Endothelial cell of umbilical vein (primary cell): ENCODE results near the gene XRCC4. TPM values are rescaled to one million over a fixed set of nuclear protein-coding genes. Genes with fewer than 3 reads are reported as not detected.

ENCODE experiments used
- BruUV-seq: library from RNA; stranded (reverse); fragments of 400-500 nt; replicated peaks from 2 replicates; lab custom pipeline; 2021; lab: Mats Ljungman, UMichigan
- CTCF ChIA-PET: fragments of 300-600, 350-600 bp; sonication (Branson Sonifier 250); formaldehyde crosslinking; loops from one replicate; lab custom pipeline; 2021; ENCODE audit warnings: antibody characterized with exemption, inconsistent platforms; lab: Charles Lee
- POLR2A ChIA-PET: fragments of 300-600, 350-600 bp; sonication (Branson Sonifier 250); formaldehyde crosslinking; loops from one replicate; lab custom pipeline; 2021; ENCODE audit warnings: antibody characterized with exemption, inconsistent platforms; lab: Charles Lee
- DNase-seq: peaks from one replicate; pipeline ENCODE4 v3.0.0-alpha.2; 2011; ENCODE audit warnings: low read depth, low spot score
- FAIRE-seq: peaks from 2 replicates; lab custom pipeline; 2011; peaks lifted over from hg19 to GRCh38; lab: Jason Lieb, UNC
- H2AFZ ChIP-seq: 2 replicates; pipeline ENCODE4 v1.6.0; 2012; ENCODE audit warnings: low read depth, low read length, control low read depth, inconsistent platforms
- H3K27ac ChIP-seq: 2 replicates; pipeline ENCODE4 v1.5.1; 2011; ENCODE audit warnings: low read depth, mild to moderate bottlenecking, control low read depth, low read length, moderate library complexity; ENCODE audit not compliant: insufficient read depth
- H3K27me3 ChIP-seq, 2 experiments: 2 replicates each; pipeline versions ENCODE4 v1.6.0 to v1.6.1; 2011; ENCODE audit warnings: low read length in 2 of 2, mixed read lengths in 1 of 2; ENCODE audit not compliant: control insufficient read depth in 2 of 2, insufficient read depth in 2 of 2
- H3K36me3 ChIP-seq, 2 experiments: 2 replicates in 1 of 2; 3 replicates in 1 of 2; pipeline ENCODE4 v1.5.1; 2011; ENCODE audit warnings: low read length in 2 of 2, mild to moderate bottlenecking in 1 of 2, moderate library complexity in 1 of 2; ENCODE audit not compliant: control insufficient read depth in 2 of 2, insufficient read depth in 2 of 2; ENCODE audit errors: extremely low read depth in 1 of 2
- H3K4me1 ChIP-seq: 3 replicates; pipeline ENCODE4 v1.5.1; 2011; ENCODE audit warnings: mild to moderate bottlenecking, low read length; ENCODE audit not compliant: control insufficient read depth, insufficient read depth; ENCODE audit errors: extremely low read depth
- H3K4me2 ChIP-seq: 2 replicates; pipeline ENCODE4 v1.6.1; 2011; ENCODE audit warnings: low read length, control low read depth, mixed read lengths; ENCODE audit not compliant: insufficient read depth
- H3K4me3 ChIP-seq, 3 experiments: fragments of 200-600 bp in 1 of 3; sonication (generic), shearing (Covaris generic) in 1 of 3; replicated peaks in 1 of 3; 2 replicates each; pipeline ENCODE4 v1.5.1; 2011 to 2016; ENCODE audit warnings: control low read depth in 3 of 3, low read length in 3 of 3, mild to moderate bottlenecking in 2 of 3, inconsistent platforms in 1 of 3, low read depth in 1 of 3, moderate library complexity in 1 of 3; ENCODE audit not compliant: insufficient read depth in 1 of 3
- H3K79me2 ChIP-seq: 2 replicates; pipeline ENCODE4 v1.6.0; 2012; ENCODE audit warnings: low read length, inconsistent platforms; ENCODE audit not compliant: control insufficient read depth, insufficient read depth
- H3K9ac ChIP-seq: replicated peaks from 2 replicates; pipeline ENCODE3; 2011; ENCODE audit warnings: low read length, control low read depth; ENCODE audit not compliant: insufficient read depth; ENCODE audit errors: extremely low read depth
- H3K9me1 ChIP-seq: replicated peaks from 3 replicates; pipeline ENCODE4 v1.6.0; 2011; ENCODE audit warnings: mild to moderate bottlenecking, low read length; ENCODE audit not compliant: control insufficient read depth, insufficient read depth; ENCODE audit errors: extremely low read depth
- H3K9me3 ChIP-seq: replicated peaks from 2 replicates; pipeline ENCODE4 v1.5.1; 2012; ENCODE audit warnings: low read length, inconsistent platforms; ENCODE audit not compliant: control insufficient read depth, insufficient read depth
- H4K20me1 ChIP-seq: replicated peaks from 2 replicates; pipeline ENCODE3; 2011; ENCODE audit warnings: mild to moderate bottlenecking, low read length; ENCODE audit not compliant: control insufficient read depth, insufficient read depth; ENCODE audit errors: extremely low read depth
- EZH2 ChIP-seq: IDR thresholded peaks from 2 replicates; pipeline ENCODE4 v1.6.1; 2012; ENCODE audit warnings: borderline replicate concordance, low read depth, mild to moderate bottlenecking, moderate library complexity, low read length, inconsistent platforms; ENCODE audit not compliant: severe bottlenecking
- FOS ChIP-seq: IDR thresholded peaks from 2 replicates; pipeline ENCODE4 v1.6.1; 2011; ENCODE audit warnings: mild to moderate bottlenecking, low read length, moderate library complexity, borderline replicate concordance; ENCODE audit not compliant: insufficient read depth
- GATA2 ChIP-seq: IDR thresholded peaks from 2 replicates; pipeline ENCODE4 v1.7.0; 2011; ENCODE audit warnings: low read depth, mild to moderate bottlenecking, moderate library complexity, mixed read lengths, low read length; ENCODE audit not compliant: insufficient read length, insufficient read depth
- JUN ChIP-seq: IDR thresholded peaks from 2 replicates; pipeline ENCODE4 v1.6.1; 2011; ENCODE audit warnings: borderline replicate concordance, low read depth; ENCODE audit not compliant: insufficient read length, insufficient read depth
- MYC ChIP-seq: IDR thresholded peaks from one replicate; pipeline ENCODE4 v1.6.1; 2011; ENCODE audit warnings: mild to moderate bottlenecking, low read depth, low read length
- POLR2A ChIP-seq: IDR thresholded peaks from 2 replicates; pipeline ENCODE4 v1.6.1; 2012; ENCODE audit warnings: low read depth, mild to moderate bottlenecking, control low read depth, low read length
- POLR2AphosphoS5 ChIP-seq: IDR thresholded peaks from 2 replicates; pipeline ENCODE4 v1.6.1; 2012; ENCODE audit warnings: low read depth, mild to moderate bottlenecking, control low read depth, low read length, moderate library complexity; ENCODE audit not compliant: insufficient read depth
- dilution Hi-C: fragments of 300-500 bp; cut with MboI; formaldehyde crosslinking; loops from one replicate; pipeline ENCODE4 v1.15.0; 2019; ENCODE audit warnings: low sequenced_read_pairs; ENCODE audit not compliant: extremely low pct_ligation_motif_present
- intact Hi-C: fragments of 100-400 bp; cut with micrococcal nuclease; formaldehyde crosslinking; loops from one replicate; pipeline ENCODE4 v1.10.0; 2022
- polyA plus RNA-seq, 4 experiments: library from polyadenylated mRNA; depleted of rRNA in 3 of 4; stranded (reverse) in 3 of 4; unstranded in 1 of 4; fragments of >200 nt; gene quantifications; 2 replicates each; pipeline versions ENCODE4 v1.2.1 to v1.2.3, GENCODE V29; 2011 to 2012; ENCODE audit warnings: missing spikeins in 1 of 4
- total RNA-seq: library from RNA; stranded (reverse); gene quantifications from 2 replicates; pipeline ENCODE4 v1.2.3, GENCODE V29; 2021
- TF ChIP-seq, protein P1 (sequence below): IDR thresholded peaks from 2 replicates; pipeline ENCODE4 v1.6.1; 2011; ENCODE audit not compliant: insufficient read depth, insufficient read length
- TF ChIP-seq, protein P2 (sequence below), 2 donors: IDR thresholded peaks; 1 replicate in 1 of 2; 2 replicates in 1 of 2; pipeline ENCODE4 v1.5.1; 2011; ENCODE audit warnings: low read length in 2 of 2, mild to moderate bottlenecking in 2 of 2, moderate library complexity in 2 of 2, control low read depth in 1 of 2, inconsistent platforms in 1 of 2, low read depth in 1 of 2; ENCODE audit not compliant: insufficient read depth in 1 of 2; ENCODE audit errors: extremely low read depth in 1 of 2

XRCC4 gene
- total and polyA plus RNA-seq, 2 donors (not counting 3 experiments of a cell fraction or from before 2014, with no cell fraction given) = 1.3 to 7.7 TPM

DNA sequence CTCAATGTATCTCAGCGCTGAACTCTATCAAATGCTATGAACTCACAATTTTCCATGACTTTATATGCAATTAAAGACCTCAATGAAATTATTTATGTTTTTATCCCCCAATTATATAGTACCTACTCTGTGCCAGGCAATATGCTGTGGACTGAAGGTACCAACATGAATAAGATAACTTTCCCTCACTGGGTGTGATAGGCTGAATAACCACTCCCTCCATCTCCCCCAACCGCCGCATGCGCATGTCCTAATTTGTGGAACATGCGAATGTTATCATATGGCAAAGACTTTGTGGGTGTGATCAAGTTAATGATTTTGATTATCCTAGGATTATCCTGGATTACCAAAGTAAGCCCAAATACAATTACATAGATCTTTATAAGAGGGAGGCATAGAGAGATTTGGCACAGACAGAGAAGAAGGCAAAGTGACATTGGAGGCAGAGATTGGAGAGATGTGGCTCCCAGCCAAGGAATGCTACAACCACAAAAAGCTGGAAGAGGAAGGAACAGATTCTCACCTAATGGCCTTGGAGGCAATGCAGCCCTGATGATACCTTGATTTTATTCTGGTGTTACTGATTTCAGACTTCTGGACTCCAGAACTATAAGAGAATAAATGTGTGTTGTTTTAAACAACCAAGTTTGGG is 245.1 kb downstream of the XRCC4 start:
- H3K4me2 ChIP-seq = no peak overlapping the region
- CTCF ChIA-PET = no interaction called here

More for the DNA sequence above, 245.1 kb downstream of the XRCC4 start:
- H2AFZ ChIP-seq = no peak overlapping the region
- no peak for DNase-seq
- TF ChIP-seq POLR2AphosphoS5 = no peak
- TF ChIP-seq GATA2 = no peak
- TF ChIP-seq POLR2A = no peak
- TF ChIP-seq EZH2 = no peak
- TF ChIP-seq MYC = no peak
- TF ChIP-seq, protein P1, sequence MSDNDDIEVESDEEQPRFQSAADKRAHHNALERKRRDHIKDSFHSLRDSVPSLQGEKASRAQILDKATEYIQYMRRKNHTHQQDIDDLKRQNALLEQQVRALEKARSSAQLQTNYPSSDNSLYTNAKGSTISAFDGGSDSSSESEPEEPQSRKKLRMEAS = no peak
- no peak for TF ChIP-seq FOS
- no peak for TF ChIP-seq JUN
- TF ChIP-seq, protein P2, sequence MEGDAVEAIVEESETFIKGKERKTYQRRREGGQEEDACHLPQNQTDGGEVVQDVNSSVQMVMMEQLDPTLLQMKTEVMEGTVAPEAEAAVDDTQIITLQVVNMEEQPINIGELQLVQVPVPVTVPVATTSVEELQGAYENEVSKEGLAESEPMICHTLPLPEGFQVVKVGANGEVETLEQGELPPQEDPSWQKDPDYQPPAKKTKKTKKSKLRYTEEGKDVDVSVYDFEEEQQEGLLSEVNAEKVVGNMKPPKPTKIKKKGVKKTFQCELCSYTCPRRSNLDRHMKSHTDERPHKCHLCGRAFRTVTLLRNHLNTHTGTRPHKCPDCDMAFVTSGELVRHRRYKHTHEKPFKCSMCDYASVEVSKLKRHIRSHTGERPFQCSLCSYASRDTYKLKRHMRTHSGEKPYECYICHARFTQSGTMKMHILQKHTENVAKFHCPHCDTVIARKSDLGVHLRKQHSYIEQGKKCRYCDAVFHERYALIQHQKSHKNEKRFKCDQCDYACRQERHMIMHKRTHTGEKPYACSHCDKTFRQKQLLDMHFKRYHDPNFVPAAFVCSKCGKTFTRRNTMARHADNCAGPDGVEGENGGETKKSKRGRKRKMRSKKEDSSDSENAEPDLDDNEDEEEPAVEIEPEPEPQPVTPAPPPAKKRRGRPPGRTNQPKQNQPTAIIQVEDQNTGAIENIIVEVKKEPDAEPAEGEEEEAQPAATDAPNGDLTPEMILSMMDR (IDR thresholded peaks at IDR 0.05; ENCODE audit: extremely low read depth in 1 of 2, insufficient read depth in 1 of 2, low read depth in 1 of 2, low read length in 2 of 2) = no peak
- H3K4me1 ChIP-seq = no peaks in the 10 kb centered on the region
- POLR2A ChIA-PET = no interaction called here
- no peaks in the 10 kb centered on the region for H3K79me2 ChIP-seq
- BruUV-seq = no TSS peak
- no peaks in the 10 kb centered on the region for H3K27me3 ChIP-seq
- H3K9ac ChIP-seq = no peak overlapping the region
- no peaks in the 10 kb centered on the region for H3K36me3 ChIP-seq
- no peaks in the 10 kb centered on the region for H3K9me1 ChIP-seq
- intact Hi-C loops = no loop called here
- no peaks in the 10 kb centered on the region for H4K20me1 ChIP-seq
- no peak overlapping the region for H3K27ac ChIP-seq
- dilution Hi-C loops = no loop called here
- H3K4me3 ChIP-seq = no peak overlapping the region
- H3K9me3 ChIP-seq = no peaks in the 10 kb centered on the region
- no peak for FAIRE-seq
